Activated CD8-positive, alpha-beta memory T cell treated with anti-CD3 and anti-CD28 coated beads, Interleukin-2, amount 10 ng/mL, durations not matched to agents 7 days and 5 days (primary cell): ENCODE data around the gene HLA-DRA. TPM values are rescaled to one million over a fixed set of nuclear protein-coding genes. Genes with fewer than 3 reads are reported as not detected.
"Not testable (repeated sequence)": the region's sequence is repeated elsewhere in the genome, so short reads cannot be mapped to it uniquely, and the experiment has no call there.

Experiments used
- ATAC-seq: fragments of 150-1000 bp; cut with Tn5 transposase; one replicate; pipeline ENCODE4 v1.10.0; 2021; ENCODE audit warnings: moderate library complexity
- CTCF ChIA-PET: fragments of 350-600 bp; sonication (Branson Sonifier 250); formaldehyde crosslinking; loops from one replicate; lab custom pipeline; 2021; ENCODE audit warnings: antibody characterized with exemption; lab: Charles Lee
- DNase-seq: peaks from one replicate; pipeline ENCODE4 v3.0.0-alpha.2; 2020
- H3K27ac Mint-ChIP-seq: one replicate; pipeline ENCODE4 v1.8.0; 2021; ENCODE audit warnings: mild to moderate bottlenecking, mixed read lengths
- H3K27me3 Mint-ChIP-seq: one replicate; pipeline ENCODE4 v1.8.0; 2021; ENCODE audit warnings: mixed read lengths
- H3K36me3 Mint-ChIP-seq: one replicate; pipeline ENCODE4 v1.8.0; 2021; ENCODE audit warnings: mild to moderate bottlenecking, mixed read lengths
- H3K4me1 Mint-ChIP-seq: one replicate; pipeline ENCODE4 v1.8.0; 2021; ENCODE audit warnings: mixed read lengths
- H3K4me3 Mint-ChIP-seq: one replicate; pipeline ENCODE4 v1.8.0; 2021; ENCODE audit warnings: mild to moderate bottlenecking, moderate library complexity, mixed read lengths
- H3K9me3 Mint-ChIP-seq: one replicate; pipeline ENCODE4 v1.8.0; 2022; ENCODE audit warnings: low read depth, mixed read lengths
- total RNA-seq, 2 experiments: library from RNA; stranded (reverse); gene quantifications; one replicate each; pipeline ENCODE4 v1.2.3, GENCODE V29; 2021

The HLA-DRA gene
- total RNA-seq, 2 experiments from 2014 or later: 311 to 313 TPM

DNA sequence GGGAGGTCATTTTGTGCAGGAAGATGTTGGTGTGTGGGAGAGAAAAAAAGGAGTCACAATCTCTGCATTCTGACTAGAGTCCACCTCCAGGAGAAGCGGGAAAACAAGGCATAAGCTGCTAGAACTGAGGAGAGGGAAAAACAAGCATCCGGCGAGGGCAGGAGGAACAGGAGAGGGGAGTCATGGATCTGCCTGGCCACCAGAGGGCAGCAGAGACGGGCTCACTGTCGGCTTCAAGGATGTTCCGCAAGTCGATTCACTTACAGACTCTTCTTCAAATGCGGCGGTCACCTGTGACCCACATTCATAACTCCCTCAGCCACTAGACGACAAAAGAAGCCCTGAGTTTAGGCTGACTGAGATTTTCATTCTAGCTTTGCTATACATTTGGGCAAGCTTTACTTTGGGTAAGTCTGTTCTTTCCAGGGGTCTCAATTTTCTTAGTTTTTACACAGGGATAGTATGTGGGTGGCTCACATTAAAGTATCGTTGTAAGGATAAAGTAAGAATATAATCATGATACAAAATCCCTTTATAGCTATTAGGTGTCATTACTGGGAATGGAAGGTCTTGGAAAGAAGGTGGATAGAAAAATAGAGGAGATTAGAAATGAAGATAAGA lies 26.1 kb upstream of the HLA-DRA start:
- Mint-ChIP-seq H3K4me1 (peaks cover 10% of the 10 kb centered on the region), H3K9me3 (no peaks in the 10 kb centered on the region), H3K36me3 (no peaks in the 10 kb centered on the region), H3K27ac (no peak overlapping the region), H3K4me3 (no peak overlapping the region), H3K27me3 (peaks cover 62% of the 10 kb centered on the region)
- ATAC-seq (peak; percentile 81), DNase-seq (peak; percentile 88)
- CTCF ChIA-PET: interaction anchor here (0.7 to 7.3 kb wide), 27 partner anchors 11 to 441 kb away, joined by 3 to 72 read pairs (median 5); partner anchors contain the start of genes HLA-DRA, PSMB9 and TAP1

DNA sequence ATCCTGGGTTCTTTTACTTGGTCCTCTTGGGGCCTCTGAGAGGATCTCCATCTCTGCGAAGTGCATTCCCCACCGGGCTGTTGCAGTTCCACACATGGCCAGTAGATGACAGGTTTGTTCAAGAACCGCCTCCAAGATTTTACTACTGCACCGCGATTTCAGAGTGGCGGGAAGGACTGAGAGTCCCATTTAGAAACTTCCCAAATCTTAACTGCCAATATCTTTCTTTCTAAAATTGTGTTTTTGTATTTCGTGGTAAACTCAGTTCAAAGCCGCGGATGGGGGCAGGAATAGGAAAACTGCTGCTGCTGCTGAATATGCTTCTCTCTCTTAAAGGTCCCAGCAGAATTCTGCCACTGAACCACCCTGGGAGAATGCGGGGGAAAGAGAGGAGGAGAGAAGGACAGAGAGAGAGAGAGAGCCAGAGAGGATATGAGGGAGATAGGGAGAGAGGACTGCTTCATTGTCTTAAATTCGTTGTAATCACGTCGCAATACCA lies 24.1 kb upstream of the HLA-DRA start:
- Mint-ChIP-seq H3K4me3 (no peak overlapping the region), H3K27ac (no peak overlapping the region), H3K4me1 (peaks cover 10% of the 10 kb centered on the region), H3K9me3 (no peaks in the 10 kb centered on the region), H3K27me3 (peaks cover 69% of the 10 kb centered on the region), H3K36me3 (no peaks in the 10 kb centered on the region)
- CTCF ChIA-PET: interaction anchor here (1.1 to 7.3 kb wide), 10 partner anchors 9 to 384 kb away, joined by 4 to 72 read pairs (median 22); partner anchors contain the start of gene HLA-DRA
- DNase-seq (peak; percentile 86), ATAC-seq (peak; percentile 80)

DNA sequence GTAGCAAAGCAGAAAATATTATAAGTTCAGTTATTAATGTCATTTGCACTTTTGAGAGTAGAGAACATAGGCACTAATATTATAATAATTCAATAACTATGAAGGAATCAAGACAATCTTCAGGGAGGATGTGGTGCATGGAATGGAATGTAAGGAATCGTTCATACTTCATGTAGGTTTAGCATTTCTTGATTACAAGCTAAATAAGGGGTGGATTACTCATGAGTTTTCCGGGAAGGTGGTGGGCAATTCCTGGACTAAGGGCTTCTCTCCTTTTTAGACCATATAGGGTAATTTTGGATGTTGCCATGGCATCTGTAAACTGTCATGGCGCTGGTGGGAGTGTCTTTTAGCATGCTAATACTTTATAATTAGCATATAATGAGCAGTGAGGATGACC lies 23.7 kb upstream of the HLA-DRA start:
- Mint-ChIP-seq H3K36me3 (no peaks in the 10 kb centered on the region), H3K27ac (no peak overlapping the region), H3K27me3 (peaks cover 74% of the 10 kb centered on the region), H3K4me1 (peaks cover 10% of the 10 kb centered on the region), H3K9me3 (no peaks in the 10 kb centered on the region), H3K4me3 (no peak overlapping the region)
- CTCF ChIA-PET: interaction anchor here (4.4 to 7.3 kb wide), 5 partner anchors 8 to 371 kb away, joined by 31 to 72 read pairs (median 49); no protein-coding TSS in a partner anchor
- DNase-seq: no peak
- ATAC-seq: no peak

DNA sequence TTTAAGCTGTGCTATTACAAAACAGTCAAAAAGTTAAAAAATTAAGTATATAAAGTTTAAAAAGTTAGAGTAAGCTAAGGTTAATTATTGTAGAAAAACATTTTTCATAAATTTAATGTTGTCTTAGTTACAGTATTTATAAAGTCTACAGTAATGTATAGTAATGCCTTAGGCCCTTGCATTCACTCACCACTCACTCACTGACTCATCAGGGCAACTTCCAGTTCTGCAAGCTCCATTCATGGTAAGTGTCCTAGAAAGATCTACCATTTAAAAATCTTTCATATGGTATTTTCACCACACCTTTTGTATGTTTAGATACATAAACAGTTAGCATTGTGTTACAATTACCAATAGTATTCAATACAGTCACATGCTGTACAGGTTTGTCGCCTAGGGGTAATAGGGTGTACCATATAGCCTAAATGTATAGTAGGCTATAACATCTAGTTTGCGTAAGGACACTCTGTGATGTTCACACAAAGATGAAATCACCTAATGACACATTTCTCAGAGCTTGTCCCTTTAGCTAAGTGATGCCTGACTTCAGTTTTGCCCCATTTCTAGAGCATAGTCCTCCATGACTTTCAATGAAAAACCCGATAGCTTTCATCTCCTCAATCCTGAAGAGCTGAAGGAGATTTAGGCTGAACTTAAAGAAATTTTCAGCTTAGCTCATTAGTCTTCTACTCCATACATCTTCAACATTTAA lies 14.9 kb upstream of the HLA-DRA start:
- H3K4me1 Mint-ChIP-seq: no peaks in the 10 kb centered on the region
- peaks cover 44% of the 10 kb centered on the region for H3K27me3 Mint-ChIP-seq
- H3K27ac Mint-ChIP-seq: no peak overlapping the region
- DNase-seq (no peak), ATAC-seq (no peak)
- CTCF ChIA-PET: interaction anchor here (0.6 to 5.2 kb wide), 5 partner anchors 10 to 375 kb away, joined by 3 to 31 read pairs (median 8); no protein-coding TSS in a partner anchor
- no peaks in the 10 kb centered on the region for H3K9me3 Mint-ChIP-seq
- H3K4me3 Mint-ChIP-seq: no peak overlapping the region
- H3K36me3 Mint-ChIP-seq: no peaks in the 10 kb centered on the region

DNA sequence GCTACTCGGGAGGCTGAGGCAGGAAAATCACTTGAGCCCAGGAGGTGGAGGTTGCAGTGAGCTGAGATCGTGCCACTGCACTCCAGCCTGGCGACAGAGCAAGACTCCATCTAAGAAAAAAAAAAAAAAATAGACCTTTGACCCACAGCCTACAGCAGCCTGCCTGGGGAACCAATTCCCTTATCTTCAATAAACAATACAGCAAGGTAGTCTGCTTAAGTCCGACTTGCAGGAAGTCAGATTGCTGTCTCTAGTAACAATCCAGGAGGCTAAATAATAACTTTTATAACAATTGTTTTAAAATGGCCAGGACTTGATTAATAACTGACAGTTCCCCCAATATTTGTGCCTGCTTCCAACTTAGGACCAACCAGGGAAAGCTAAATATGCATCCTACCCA lies 13.3 kb upstream of the HLA-DRA start:
- Mint-ChIP-seq H3K4me3 (no peak overlapping the region), H3K4me1 (no peaks in the 10 kb centered on the region), H3K27ac (no peak overlapping the region), H3K36me3 (no peaks in the 10 kb centered on the region), H3K27me3 (peaks cover 35% of the 10 kb centered on the region), H3K9me3 (no peaks in the 10 kb centered on the region)
- CTCF ChIA-PET: interaction anchor here (1.3 to 5.2 kb wide), 3 partner anchors 12 to 360 kb away, joined by 6 to 31 read pairs (median 6); no protein-coding TSS in a partner anchor
- no peak for ATAC-seq
- no peak for DNase-seq

DNA sequence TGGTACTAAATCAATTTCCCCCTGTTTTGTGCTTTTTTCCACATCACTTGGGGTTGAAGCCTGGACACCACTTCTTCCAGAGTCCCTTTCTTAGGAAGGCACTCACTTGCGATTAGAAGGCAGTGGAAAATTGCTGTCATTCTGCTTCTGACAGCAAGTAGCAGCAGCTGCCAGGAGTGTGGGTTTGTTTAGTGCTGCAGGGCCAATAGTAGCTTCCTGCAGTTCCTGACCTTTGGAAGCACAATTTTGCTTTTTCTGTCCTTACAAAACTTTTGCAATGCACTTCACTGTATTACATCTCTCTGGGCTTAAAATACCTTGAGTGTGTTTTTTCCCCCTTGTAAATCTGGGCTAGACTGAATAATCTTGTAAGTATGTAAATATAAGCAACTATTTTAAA lies 12.5 kb upstream of the HLA-DRA start:
- Mint-ChIP-seq H3K36me3 (no peaks in the 10 kb centered on the region), H3K27ac (no peak overlapping the region), H3K9me3 (no peaks in the 10 kb centered on the region), H3K27me3 (peaks cover 29% of the 10 kb centered on the region), H3K4me3 (no peak overlapping the region), H3K4me1 (no peaks in the 10 kb centered on the region)
- no peak for DNase-seq
- CTCF ChIA-PET: no interaction called here
- no peak for ATAC-seq

DNA sequence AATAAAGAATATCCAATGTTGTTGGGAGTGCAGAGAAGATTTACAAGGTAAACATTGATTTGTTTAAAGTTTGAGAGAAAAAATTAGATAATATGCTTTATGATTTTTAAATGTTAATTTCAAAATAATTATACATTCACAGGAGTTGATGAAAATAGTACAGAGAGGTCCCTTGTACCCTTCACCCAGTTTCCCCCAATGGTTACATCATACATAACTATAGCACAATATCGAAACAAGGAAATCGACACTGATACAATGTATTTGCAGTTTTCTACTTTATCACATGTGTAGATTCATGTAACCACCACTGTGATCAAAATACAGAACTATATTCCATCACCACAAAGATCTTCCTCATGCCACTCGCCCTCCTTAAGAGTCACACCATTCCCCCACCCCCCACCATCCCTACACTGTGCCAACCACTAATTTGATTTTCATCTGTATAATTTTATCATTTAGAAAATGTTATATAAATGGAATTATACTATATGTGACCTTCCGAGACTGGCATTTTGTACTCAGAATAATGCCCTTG lies 11.7 kb upstream of the HLA-DRA start:
- ATAC-seq: no peak
- Mint-ChIP-seq H3K27me3 (peaks cover 28% of the 10 kb centered on the region), H3K27ac (no peak overlapping the region), H3K9me3 (no peaks in the 10 kb centered on the region), H3K4me1 (no peaks in the 10 kb centered on the region), H3K4me3 (no peak overlapping the region), H3K36me3 (no peaks in the 10 kb centered on the region)
- DNase-seq: no peak
- CTCF ChIA-PET: interaction anchor here (1.7 kb wide), 1 partner anchor 272 kb away, joined by 5 read pairs; no protein-coding TSS in a partner anchor

DNA sequence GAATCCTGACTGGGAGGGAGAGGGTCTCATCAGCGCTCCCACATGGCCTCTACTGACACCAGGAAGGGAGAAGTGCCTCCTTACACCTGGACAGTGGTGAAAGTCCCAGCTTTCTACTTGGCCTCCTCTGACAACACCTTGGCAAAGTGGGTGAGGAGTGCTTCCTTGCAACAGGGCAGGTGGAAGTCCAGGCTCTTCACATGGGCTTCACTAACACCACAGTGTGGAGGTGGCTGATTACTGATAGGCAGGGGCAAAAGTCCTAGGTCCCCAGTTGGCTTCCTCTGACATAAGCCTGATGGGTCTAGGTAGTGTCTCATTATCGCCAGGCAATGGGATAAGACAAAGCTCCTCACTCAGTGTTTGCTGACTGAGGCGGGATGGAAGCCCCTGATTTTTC lies 9.5 kb upstream of the HLA-DRA start:
- Mint-ChIP-seq H3K27ac (no peak overlapping the region), H3K27me3 (peaks cover 29% of the 10 kb centered on the region), H3K4me1 (no peaks in the 10 kb centered on the region), H3K36me3 (no peaks in the 10 kb centered on the region), H3K9me3 (no peaks in the 10 kb centered on the region), H3K4me3 (no peak overlapping the region)
- CTCF ChIA-PET: interaction anchor here (1.1 to 5.6 kb wide), 2 partner anchors 262 to 265 kb away, joined by 3 to 45 read pairs; no protein-coding TSS in a partner anchor
- ATAC-seq: no peak
- DNase-seq: no peak

DNA sequence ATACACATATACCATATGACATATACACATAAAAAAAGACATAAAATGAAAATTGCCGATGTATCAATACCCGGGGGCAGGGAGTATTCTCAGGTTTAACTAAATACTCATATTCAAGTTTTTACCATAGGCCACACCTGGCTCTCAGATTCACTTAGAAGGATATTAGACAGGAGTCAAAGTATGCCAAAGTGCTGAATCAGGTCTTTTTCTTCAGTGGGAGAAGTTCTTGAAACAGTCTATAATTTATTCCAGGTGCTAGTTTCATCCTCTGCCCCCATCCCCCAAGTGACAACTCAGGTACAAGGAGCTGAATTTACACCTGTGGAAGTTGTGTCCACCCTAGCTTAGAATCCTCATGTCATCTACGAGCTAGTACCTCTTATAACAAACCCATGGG lies 8.5 kb upstream of the HLA-DRA start:
- no peak overlapping the region for H3K4me3 Mint-ChIP-seq
- H3K9me3 Mint-ChIP-seq: no peaks in the 10 kb centered on the region

DNA sequence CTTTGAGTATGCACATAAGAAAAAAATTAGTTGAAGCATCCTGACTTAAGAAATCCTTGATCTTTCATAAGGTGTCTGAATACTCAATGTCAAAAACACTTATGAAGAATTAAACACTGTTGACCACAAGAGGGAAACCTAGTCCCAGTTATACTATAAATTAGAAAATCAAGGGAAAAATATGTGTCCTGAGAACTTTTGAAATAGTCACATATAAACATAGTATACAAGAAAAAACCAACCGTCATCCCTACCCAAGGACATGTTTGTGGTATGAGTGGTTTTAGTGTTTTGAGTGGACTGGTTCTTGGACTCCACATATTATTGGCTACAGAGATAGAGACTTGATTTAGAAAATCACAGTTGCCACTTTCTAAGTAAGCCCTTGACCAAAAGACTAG lies 7.6 kb upstream of the HLA-DRA start:
- H3K4me3 Mint-ChIP-seq: no peak overlapping the region
- CTCF ChIA-PET: interaction anchor here (0.7 to 5.6 kb wide), 9 partner anchors 9 to 436 kb away, joined by 3 to 45 read pairs (median 4); no protein-coding TSS in a partner anchor
- H3K27ac Mint-ChIP-seq: no peak overlapping the region
- H3K27me3 Mint-ChIP-seq: peaks cover 26% of the 10 kb centered on the region
- no peaks in the 10 kb centered on the region for H3K36me3 Mint-ChIP-seq
- ATAC-seq (peak; percentile 42), DNase-seq (no peak)
- no peaks in the 10 kb centered on the region for H3K9me3 Mint-ChIP-seq
- peaks cover 2% of the 10 kb centered on the region for H3K4me1 Mint-ChIP-seq

More for the DNA sequence above, 8.5 kb upstream of the HLA-DRA start:
- DNase-seq: no peak
- H3K27me3 Mint-ChIP-seq: peaks cover 29% of the 10 kb centered on the region
- H3K27ac Mint-ChIP-seq: no peak overlapping the region
- ATAC-seq: no peak
- CTCF ChIA-PET: interaction anchor here (0.8 to 5.6 kb wide), 8 partner anchors 10 to 355 kb away, joined by 3 to 45 read pairs (median 4); no protein-coding TSS in a partner anchor
- H3K4me1 Mint-ChIP-seq: no peaks in the 10 kb centered on the region
- H3K36me3 Mint-ChIP-seq: no peaks in the 10 kb centered on the region

DNA sequence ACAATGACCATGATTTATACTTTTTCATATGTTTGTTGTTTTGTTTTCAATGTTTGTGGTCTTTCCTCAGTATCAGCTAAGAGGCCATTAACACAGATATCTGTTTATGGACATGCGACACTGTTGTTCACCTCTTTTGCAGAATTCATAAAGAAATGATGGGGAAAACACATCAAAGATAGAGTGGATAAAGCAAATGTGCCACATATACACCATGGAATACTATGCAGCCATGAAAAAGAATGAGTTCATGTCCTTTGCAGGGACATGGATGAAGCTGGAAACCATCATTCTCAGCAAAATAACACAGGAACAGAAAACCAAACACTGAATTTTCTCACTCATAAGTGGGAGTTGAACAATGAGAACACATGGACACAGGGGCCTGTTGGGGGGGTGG lies 5.7 kb upstream of the HLA-DRA start:
- Mint-ChIP-seq H3K27me3 (peaks cover 23% of the 10 kb centered on the region), H3K4me1 (peaks cover 16% of the 10 kb centered on the region)
- not testable (repeated sequence) for H3K27ac Mint-ChIP-seq, ATAC-seq, H3K9me3 Mint-ChIP-seq, H3K4me3 Mint-ChIP-seq, H3K36me3 Mint-ChIP-seq, DNase-seq
- CTCF ChIA-PET: interaction anchor here (1.0 to 5.6 kb wide), 4 partner anchors 20 to 266 kb away, joined by 6 to 45 read pairs (median 9); no protein-coding TSS in a partner anchor

DNA sequence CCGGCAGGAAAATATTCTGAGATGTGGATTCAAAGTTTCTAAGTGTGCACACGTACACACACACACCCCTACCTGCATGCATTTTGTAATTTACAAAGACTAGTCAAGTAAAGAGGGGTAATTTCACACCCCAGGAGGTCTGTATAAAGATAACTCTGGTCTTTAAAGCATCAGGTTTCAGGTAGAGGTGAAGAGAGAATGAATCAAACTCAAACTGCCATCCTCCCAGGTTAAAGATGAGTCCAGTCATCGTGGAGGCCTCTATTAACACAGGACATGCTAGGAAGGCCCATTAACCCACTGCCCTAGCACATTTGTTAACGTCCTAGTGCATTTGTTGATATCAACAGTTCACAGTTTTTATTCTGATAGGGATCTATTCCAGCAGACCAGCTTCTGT lies 3.5 kb upstream of the HLA-DRA start:
- peaks cover 34% of the 10 kb centered on the region for H3K4me1 Mint-ChIP-seq
- H3K27me3 Mint-ChIP-seq: peaks cover 17% of the 10 kb centered on the region
- H3K4me3 Mint-ChIP-seq: no peak overlapping the region
- CTCF ChIA-PET: interaction anchor here (1.1 to 1.7 kb wide), 2 partner anchors 10 to 256 kb away, joined by 3 to 7 read pairs; no protein-coding TSS in a partner anchor
- ATAC-seq: no peak
- peaks cover 17% of the 10 kb centered on the region for H3K36me3 Mint-ChIP-seq
- H3K27ac Mint-ChIP-seq: no peak overlapping the region
- no peaks in the 10 kb centered on the region for H3K9me3 Mint-ChIP-seq
- no peak for DNase-seq
